GM12878 (cell line): ENCODE data around the gene RMDN3. TPM values are rescaled to one million over a fixed set of nuclear protein-coding genes. Genes with fewer than 3 reads are reported as not detected.

Experiments used
- BHLHE40 ChIP-seq, 2 experiments: fragments of 450-650 bp in 1 of 2; IDR thresholded peaks; 2 replicates each; pipeline ENCODE4 v1.6.1; 2011 to 2017; ENCODE audit warnings: low read depth in 2 of 2, borderline replicate concordance in 1 of 2, improper control_type of control experiment in 1 of 2, low read length in 1 of 2, mild to moderate bottlenecking in 1 of 2
- BRCA1 ChIP-seq: IDR thresholded peaks from 2 replicates; pipeline ENCODE4 v1.6.1; 2011; ENCODE audit warnings: low read depth, low read length, improper control_type of control experiment
- CREB1 ChIP-seq: IDR thresholded peaks from 2 replicates; pipeline ENCODE4 v1.6.1; 2012; ENCODE audit warnings: low read depth, mild to moderate bottlenecking, inconsistent platforms
- FOXM1 ChIP-seq: IDR thresholded peaks from 2 replicates; pipeline ENCODE4 v1.6.1; 2012; ENCODE audit warnings: low read depth, mild to moderate bottlenecking, inconsistent platforms, low read length, moderate library complexity
- GATAD2B ChIP-seq: fragments of 450-650 bp; conservative IDR thresholded peaks from 2 replicates; pipeline ENCODE4 v1.6.1; 2017; ENCODE audit warnings: low read depth, mild to moderate bottlenecking, moderate library complexity
- HCFC1 ChIP-seq: fragments of 150-350 bp; IDR thresholded peaks from 2 replicates; pipeline ENCODE4 v1.6.1; 2014; ENCODE audit warnings: low read length
- HDAC2 ChIP-seq: fragments of 200-600 bp; sonication (generic); IDR thresholded peaks from 2 replicates; pipeline ENCODE4 v1.6.1; 2017
- JUND ChIP-seq: IDR thresholded peaks from 2 replicates; pipeline ENCODE4 v1.6.1; 2012; ENCODE audit warnings: low read depth, mild to moderate bottlenecking, low read length, improper control_type of control experiment, moderate library complexity
- KLF5 ChIP-seq: fragments of 450-650 bp; IDR thresholded peaks from 2 replicates; pipeline ENCODE4 v1.6.1; 2014; ENCODE audit warnings: mild to moderate bottlenecking; ENCODE audit not compliant: partially characterized antibody
- MEF2B ChIP-seq: fragments of 450-650 bp; IDR thresholded peaks from 2 replicates; pipeline ENCODE4 v1.6.1; 2018; ENCODE audit warnings: mild to moderate bottlenecking, moderate library complexity; ENCODE audit not compliant: partially characterized antibody, poor library complexity, severe bottlenecking
- MXI1 ChIP-seq: fragments of 150-350 bp; IDR thresholded peaks from 2 replicates; pipeline ENCODE4 v1.6.1; 2011; ENCODE audit warnings: low read depth, mild to moderate bottlenecking, inconsistent platforms, low read length, improper control_type of control experiment
- NFYB ChIP-seq: IDR thresholded peaks from 2 replicates; pipeline ENCODE4 v1.6.1; 2011; ENCODE audit warnings: low read depth, mild to moderate bottlenecking, low read length, improper control_type of control experiment, moderate library complexity; ENCODE audit not compliant: insufficient read depth
- RELA ChIP-seq: fragments of 450-650 bp; IDR thresholded peaks from 2 replicates; pipeline ENCODE4 v1.8.0; 2014; ENCODE audit warnings: borderline replicate concordance; ENCODE audit not compliant: partially characterized antibody
- SIN3A ChIP-seq: IDR thresholded peaks from 2 replicates; pipeline ENCODE4 v1.6.1; 2012; ENCODE audit warnings: low read depth, low read length, improper control_type of control experiment
- SMAD5 ChIP-seq: IDR thresholded peaks from 2 replicates; pipeline ENCODE4 v1.6.1; 2016; ENCODE audit warnings: antibody characterized with exemption, low read depth
- SPI1 ChIP-seq: IDR thresholded peaks from 2 replicates; pipeline ENCODE4 v1.6.1; 2011; ENCODE audit warnings: low read depth, mild to moderate bottlenecking, low read length, moderate library complexity, borderline replicate concordance; ENCODE audit not compliant: insufficient read depth
- TCF12 ChIP-seq: IDR thresholded peaks from 2 replicates; pipeline ENCODE4 v1.6.1; 2011; ENCODE audit warnings: low read depth, mild to moderate bottlenecking, low read length
- ZNF274 ChIP-seq: IDR thresholded peaks from one replicate; pipeline ENCODE4 v1.8.0; 2011; ENCODE audit not compliant: insufficient read length, insufficient read depth
- ZNF622 ChIP-seq: fragments of 450-650 bp; IDR thresholded peaks from 2 replicates; pipeline ENCODE4 v1.6.1; 2017; ENCODE audit warnings: mild to moderate bottlenecking, inconsistent platforms
- polyA plus RNA-seq, 11 experiments: library from polyadenylated mRNA; depleted of rRNA in 4 of 11; unstranded in 6 of 11; stranded (reverse) in 5 of 11; fragments of >200 nt; fragmentation: Nextera tagmentation in 4 of 11; fragmentation: Illumina TruSeq in 1 of 11; extraction: Ambion mirVana in 4 of 11; extraction: Trizol in 1 of 11; gene quantifications; 1 replicate in 1 of 11; 2 replicates in 10 of 11; pipeline versions ENCODE4 v1.2.1 to v1.2.3, GENCODE V29; 2011 to 2016; ENCODE audit warnings: inconsistent platforms in 2 of 11, missing spikeins in 2 of 11, low read depth in 1 of 11
- total RNA-seq, 4 experiments: library from RNA; depleted of rRNA in 3 of 4; stranded (reverse); fragments of >200 nt in 3 of 4; fragmentation: Illumina TruSeq in 1 of 4; extraction: Trizol in 1 of 4; gene quantifications; 2 replicates each; pipeline versions ENCODE4 v1.2.1 to v1.2.3, GENCODE V29; 2013 to 2021
- TF ChIP-seq, protein P1 (sequence below): IDR thresholded peaks from 2 replicates; pipeline ENCODE4 v1.6.1; 2012; ENCODE audit warnings: improper control_type of control experiment, low read depth, low read length; ENCODE audit not compliant: insufficient replicate concordance
- TF ChIP-seq, protein P2 (sequence below): fragments of 450-650 bp; formaldehyde crosslinking; IDR thresholded peaks from 2 replicates; pipeline ENCODE4 v1.5.0; 2022; ENCODE audit warnings: mild to moderate bottlenecking, missing genetic modification characterization

The RMDN3 gene
- total and polyA plus RNA-seq, 10 of the 15 experiments (the other 5 are each of a cell fraction or from before 2014, with no cell fraction given), result 5.7 to 44.4 (median 20.3) TPM

DNA sequence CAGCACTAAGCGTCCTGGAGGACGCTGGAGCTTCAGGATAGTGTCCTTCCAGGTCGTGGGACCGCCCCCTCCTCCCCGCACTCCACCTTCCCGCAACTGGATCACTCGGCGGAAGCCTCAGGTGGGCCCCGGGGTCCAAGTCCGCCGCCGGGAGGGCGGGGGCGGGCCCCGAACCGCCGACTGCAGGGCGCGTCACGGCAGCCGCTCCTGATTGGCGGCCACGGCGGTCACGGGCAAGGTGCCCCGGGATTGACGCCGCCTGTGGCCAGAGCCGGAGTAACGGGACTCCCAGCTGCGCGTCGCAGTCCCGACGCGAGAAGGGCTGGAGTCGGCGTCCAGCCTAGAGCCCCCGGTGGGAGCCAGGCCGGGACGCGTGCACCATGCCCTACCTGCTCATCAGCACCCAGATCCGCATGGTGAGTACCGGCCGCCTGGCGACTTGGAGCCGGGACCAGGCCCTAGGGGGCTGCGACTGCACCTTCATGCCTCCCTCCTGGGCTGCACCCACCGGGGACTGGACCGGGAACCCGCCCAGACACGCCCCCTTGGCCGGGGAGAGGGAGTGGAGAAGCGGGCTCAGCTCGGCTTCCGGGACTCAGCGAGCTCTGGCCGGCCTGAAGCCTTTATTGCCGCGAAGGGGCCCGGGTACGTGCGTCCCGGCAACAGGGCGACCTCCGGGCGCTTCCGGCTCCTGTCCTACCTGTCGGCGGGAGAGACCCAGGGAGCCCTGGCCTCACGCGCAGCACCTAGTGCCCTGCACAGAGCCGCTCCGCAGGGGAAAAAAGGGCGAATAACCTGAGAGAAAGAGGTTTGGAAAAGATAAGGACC lies 9.0 kb upstream of the RMDN3 start, which contains the start of gene GCHFR (continued):
- TF ChIP-seq, protein P1, sequence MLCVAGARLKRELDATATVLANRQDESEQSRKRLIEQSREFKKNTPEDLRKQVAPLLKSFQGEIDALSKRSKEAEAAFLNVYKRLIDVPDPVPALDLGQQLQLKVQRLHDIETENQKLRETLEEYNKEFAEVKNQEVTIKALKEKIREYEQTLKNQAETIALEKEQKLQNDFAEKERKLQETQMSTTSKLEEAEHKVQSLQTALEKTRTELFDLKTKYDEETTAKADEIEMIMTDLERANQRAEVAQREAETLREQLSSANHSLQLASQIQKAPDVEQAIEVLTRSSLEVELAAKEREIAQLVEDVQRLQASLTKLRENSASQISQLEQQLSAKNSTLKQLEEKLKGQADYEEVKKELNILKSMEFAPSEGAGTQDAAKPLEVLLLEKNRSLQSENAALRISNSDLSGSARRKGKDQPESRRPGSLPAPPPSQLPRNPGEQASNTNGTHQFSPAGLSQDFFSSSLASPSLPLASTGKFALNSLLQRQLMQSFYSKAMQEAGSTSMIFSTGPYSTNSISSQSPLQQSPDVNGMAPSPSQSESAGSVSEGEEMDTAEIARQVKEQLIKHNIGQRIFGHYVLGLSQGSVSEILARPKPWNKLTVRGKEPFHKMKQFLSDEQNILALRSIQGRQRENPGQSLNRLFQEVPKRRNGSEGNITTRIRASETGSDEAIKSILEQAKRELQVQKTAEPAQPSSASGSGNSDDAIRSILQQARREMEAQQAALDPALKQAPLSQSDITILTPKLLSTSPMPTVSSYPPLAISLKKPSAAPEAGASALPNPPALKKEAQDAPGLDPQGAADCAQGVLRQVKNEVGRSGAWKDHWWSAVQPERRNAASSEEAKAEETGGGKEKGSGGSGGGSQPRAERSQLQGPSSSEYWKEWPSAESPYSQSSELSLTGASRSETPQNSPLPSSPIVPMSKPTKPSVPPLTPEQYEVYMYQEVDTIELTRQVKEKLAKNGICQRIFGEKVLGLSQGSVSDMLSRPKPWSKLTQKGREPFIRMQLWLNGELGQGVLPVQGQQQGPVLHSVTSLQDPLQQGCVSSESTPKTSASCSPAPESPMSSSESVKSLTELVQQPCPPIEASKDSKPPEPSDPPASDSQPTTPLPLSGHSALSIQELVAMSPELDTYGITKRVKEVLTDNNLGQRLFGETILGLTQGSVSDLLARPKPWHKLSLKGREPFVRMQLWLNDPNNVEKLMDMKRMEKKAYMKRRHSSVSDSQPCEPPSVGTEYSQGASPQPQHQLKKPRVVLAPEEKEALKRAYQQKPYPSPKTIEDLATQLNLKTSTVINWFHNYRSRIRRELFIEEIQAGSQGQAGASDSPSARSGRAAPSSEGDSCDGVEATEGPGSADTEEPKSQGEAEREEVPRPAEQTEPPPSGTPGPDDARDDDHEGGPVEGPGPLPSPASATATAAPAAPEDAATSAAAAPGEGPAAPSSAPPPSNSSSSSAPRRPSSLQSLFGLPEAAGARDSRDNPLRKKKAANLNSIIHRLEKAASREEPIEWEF, result no peak
- TF ChIP-seq HCFC1 (no peak), SMAD5 (no peak), GATAD2B (peak; percentile 54), RELA (no peak), TCF12 (no peak), MEF2B (no peak), ZNF622 (no peak), CREB1 (peak; percentile 69; the same call in 1 of the 2 replicates), HDAC2 (no peak), SPI1 (no peak), NFYB (peak; percentile 80; the same call in 1 of the 2 replicates), ZNF274 (no peak), SIN3A (peak; percentile 50; the same call in 1 of the 2 replicates), BHLHE40 (IDR thresholded peaks at IDR 0.05; ENCODE audit: borderline replicate concordance in 1 of 2, low read depth in 2 of 2, low read length in 1 of 2) (peak; percentile 82 to 95; a peak in 3 of 4 replicates), JUND (no peak), FOXM1 (no peak), KLF5 (no peak), BRCA1 (no peak), MXI1 (peak; percentile 35; the same call in 1 of the 2 replicates)
- TF ChIP-seq, protein P2, sequence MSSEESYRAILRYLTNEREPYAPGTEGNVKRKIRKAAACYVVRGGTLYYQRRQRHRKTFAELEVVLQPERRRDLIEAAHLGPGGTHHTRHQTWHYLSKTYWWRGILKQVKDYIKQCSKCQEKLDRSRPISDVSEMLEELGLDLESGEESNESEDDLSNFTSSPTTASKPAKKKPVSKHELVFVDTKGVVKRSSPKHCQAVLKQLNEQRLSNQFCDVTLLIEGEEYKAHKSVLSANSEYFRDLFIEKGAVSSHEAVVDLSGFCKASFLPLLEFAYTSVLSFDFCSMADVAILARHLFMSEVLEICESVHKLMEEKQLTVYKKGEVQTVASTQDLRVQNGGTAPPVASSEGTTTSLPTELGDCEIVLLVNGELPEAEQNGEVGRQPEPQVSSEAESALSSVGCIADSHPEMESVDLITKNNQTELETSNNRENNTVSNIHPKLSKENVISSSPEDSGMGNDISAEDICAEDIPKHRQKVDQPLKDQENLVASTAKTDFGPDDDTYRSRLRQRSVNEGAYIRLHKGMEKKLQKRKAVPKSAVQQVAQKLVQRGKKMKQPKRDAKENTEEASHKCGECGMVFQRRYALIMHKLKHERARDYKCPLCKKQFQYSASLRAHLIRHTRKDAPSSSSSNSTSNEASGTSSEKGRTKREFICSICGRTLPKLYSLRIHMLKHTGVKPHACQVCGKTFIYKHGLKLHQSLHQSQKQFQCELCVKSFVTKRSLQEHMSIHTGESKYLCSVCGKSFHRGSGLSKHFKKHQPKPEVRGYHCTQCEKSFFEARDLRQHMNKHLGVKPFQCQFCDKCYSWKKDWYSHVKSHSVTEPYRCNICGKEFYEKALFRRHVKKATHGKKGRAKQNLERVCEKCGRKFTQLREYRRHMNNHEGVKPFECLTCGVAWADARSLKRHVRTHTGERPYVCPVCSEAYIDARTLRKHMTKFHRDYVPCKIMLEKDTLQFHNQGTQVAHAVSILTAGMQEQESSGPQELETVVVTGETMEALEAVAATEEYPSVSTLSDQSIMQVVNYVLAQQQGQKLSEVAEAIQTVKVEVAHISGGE (CRISPR knock-in tag), result no peak
